Psoas muscle (tissue), 8 donors: ENCODE measurements around the gene NOXO1. TPM values are rescaled to one million over a fixed set of nuclear protein-coding genes. Genes with fewer than 3 reads are reported as not detected.

Source experiments
- ATAC-seq, 4 donors: fragments of 200-7000 bp; cut with Tn5 transposase; one replicate each; pipeline ENCODE4 v1.9.1; 2020; ENCODE audit warnings: moderate library complexity in 3 of 4, mild to moderate bottlenecking in 2 of 4
- DNase-seq, 2 donors: peaks; one replicate each; pipeline ENCODE4 v3.0.0-alpha.2; 2020
- H3K27ac ChIP-seq: fragments of 200-600 bp; one replicate; pipeline ENCODE4 v1.8.0; 2022
- H3K27me3 ChIP-seq, 3 donors: fragments of 200-600 bp in 1 of 3; one replicate each; pipeline versions ENCODE4 v1.6.1 to v1.8.0; 2013 to 2022; ENCODE audit warnings: low read length in 2 of 3, mild to moderate bottlenecking in 2 of 3, moderate library complexity in 1 of 3; ENCODE audit not compliant: insufficient read depth in 3 of 3
- H3K36me3 ChIP-seq, 2 donors: fragments of 200-600 bp in 1 of 2; one replicate each; pipeline versions ENCODE4 v1.6.1 to v1.8.0; 2013 to 2022; ENCODE audit warnings: low read depth in 1 of 2, mild to moderate bottlenecking in 1 of 2, moderate library complexity in 1 of 2; ENCODE audit not compliant: insufficient read depth in 1 of 2
- H3K4me1 ChIP-seq: fragments of 200-600 bp; one replicate; pipeline ENCODE4 v1.8.0; 2022
- H3K4me3 ChIP-seq: fragments of 200-600 bp; one replicate; pipeline ENCODE4 v1.8.0; 2022; ENCODE audit warnings: mild to moderate bottlenecking
- H3K9me3 ChIP-seq: fragments of 200-600 bp; one replicate; pipeline ENCODE4 v1.8.0; 2022
- WGBS, 3 donors: extraction: QIAGEN DNeasy Blood & Tissue Kit; methylation state at CpG; one replicate each; pipeline versions ENCODE4 v1.1.6 to v1.1.7; 2013; 5-methylcytosine and 5-hydroxymethylcytosine counted together
- intact Hi-C, 2 donors: fragments of 100-400 bp; cut with DNase I; formaldehyde crosslinking; loops; one replicate each; pipeline versions ENCODE4 v1.11.0 to v1.14.2; 2022
- polyA plus RNA-seq, 3 donors: library from polyadenylated mRNA; stranded (reverse); fragments of 200-250 nt; gene quantifications; one replicate each; pipeline ENCODE4 v1.2.3, GENCODE V29; 2013
- total RNA-seq, 4 donors: library from RNA; stranded (reverse); fragmentation: NEBNext Ultra II Directional in 2 of 4; extraction: Animal tissue kit (Norgen Biotek cat#: 25700) in 2 of 4; gene quantifications; one replicate each; pipeline versions ENCODE4 v1.2.1 to v1.2.4, GENCODE V29; 2021 to 2023
- TF ChIP-seq, protein P1 (sequence below): fragments of 200-600 bp; IDR thresholded peaks from one replicate; pipeline ENCODE4 v1.8.0; 2022; ENCODE audit warnings: antibody characterized with exemption
- donor health status: healthy with polysubstance abuse.
- donor health status: DM: no; HTN: no; CAD: no; lungs with moderate emphysema.
- donor health status: Bipolar disorder and iron deficiency.
- donor health status: healthy.
- donor health status: DM: yes; HTN: yes; CAD: no.
- donor health status: DM: no; HTN: no; CAD: no.
- donor health status: DM: no; HTN: no; CAD: no.
- donor health status: DM: yes; HTN: yes; CAD: no.

The NOXO1 gene
- total and polyA plus RNA-seq, 7 donors: 0.20 to 0.77 (median 0.33) TPM; not detected in 3

- Histone ChIP-seq H3K27me3 (no peaks in the 10 kb centered on the region), H3K36me3 (peaks cover 0 to 49% of the 10 kb centered on the region in 2 donors), H3K4me1 (peaks cover 54% of the 10 kb centered on the region), H3K27ac (peak overlapping the region; percentile 81), H3K9me3 (no peaks in the 10 kb centered on the region), H3K4me3 (no peak overlapping the region)
- intact Hi-C loops: no loop called here
- TF ChIP-seq, protein P1, sequence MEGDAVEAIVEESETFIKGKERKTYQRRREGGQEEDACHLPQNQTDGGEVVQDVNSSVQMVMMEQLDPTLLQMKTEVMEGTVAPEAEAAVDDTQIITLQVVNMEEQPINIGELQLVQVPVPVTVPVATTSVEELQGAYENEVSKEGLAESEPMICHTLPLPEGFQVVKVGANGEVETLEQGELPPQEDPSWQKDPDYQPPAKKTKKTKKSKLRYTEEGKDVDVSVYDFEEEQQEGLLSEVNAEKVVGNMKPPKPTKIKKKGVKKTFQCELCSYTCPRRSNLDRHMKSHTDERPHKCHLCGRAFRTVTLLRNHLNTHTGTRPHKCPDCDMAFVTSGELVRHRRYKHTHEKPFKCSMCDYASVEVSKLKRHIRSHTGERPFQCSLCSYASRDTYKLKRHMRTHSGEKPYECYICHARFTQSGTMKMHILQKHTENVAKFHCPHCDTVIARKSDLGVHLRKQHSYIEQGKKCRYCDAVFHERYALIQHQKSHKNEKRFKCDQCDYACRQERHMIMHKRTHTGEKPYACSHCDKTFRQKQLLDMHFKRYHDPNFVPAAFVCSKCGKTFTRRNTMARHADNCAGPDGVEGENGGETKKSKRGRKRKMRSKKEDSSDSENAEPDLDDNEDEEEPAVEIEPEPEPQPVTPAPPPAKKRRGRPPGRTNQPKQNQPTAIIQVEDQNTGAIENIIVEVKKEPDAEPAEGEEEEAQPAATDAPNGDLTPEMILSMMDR: no peak
- ATAC-seq (no peak), DNase-seq (peak in 1 of 2 donors; percentile 61)
- 53 to 66% (median 57%) methylated on average over 30 to 34 of the region's 34 CpGs for WGBS, 3 donors
These were observed 23.7 kb upstream of the NOXO1 start for GRCh38 chr16:2004795-2005517.

DNA sequence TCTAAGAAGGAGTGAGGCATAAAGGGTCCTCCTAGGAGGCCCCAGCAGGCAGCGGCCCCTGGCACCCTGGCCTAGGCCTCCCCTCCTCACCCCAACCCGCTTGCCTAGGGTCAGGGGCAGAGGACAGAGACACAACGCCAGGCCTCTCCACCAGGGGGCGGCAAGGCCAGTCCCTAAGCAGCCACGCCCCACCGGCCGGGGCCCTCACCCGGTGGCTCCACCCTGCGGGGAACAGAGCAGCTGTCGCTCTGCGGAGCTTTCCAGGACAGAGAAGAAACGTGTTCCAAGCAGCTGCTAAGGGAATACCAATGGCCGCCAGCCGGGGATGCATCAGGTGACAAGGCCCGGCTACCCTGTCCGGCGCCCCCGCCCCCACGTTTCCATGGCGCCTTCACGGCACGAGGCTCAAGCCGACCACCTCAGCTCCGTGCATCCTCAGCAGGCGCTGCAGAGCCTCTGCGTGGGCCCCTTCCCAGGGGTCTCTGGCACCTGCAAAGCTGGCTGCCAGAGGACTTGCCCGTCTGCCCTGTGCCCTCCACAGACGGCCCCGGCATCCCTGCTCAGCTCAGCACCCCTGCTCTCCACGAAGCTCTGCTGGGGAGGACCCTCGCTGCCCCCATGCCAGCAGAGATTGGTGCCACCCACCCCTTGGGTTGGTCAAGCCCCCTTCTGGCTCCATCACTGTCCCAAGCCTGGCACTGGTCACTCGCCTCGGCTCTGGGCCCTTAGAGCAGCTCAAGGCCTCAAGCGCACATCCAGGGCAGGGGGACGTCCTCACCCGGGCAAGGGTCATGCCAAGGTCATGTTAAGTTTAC, 22.8 kb upstream of the NOXO1 start:
- Histone ChIP-seq H3K27ac (peak overlapping the region; percentile 81), H3K36me3 (peaks cover 5 to 58% of the 10 kb centered on the region in 2 donors), H3K4me3 (peak overlapping the region; percentile 41), H3K9me3 (no peaks in the 10 kb centered on the region), H3K4me1 (peaks cover 54% of the 10 kb centered on the region), H3K27me3 (no peaks in the 10 kb centered on the region)
- DNase-seq (peak; percentile 94 to 98), ATAC-seq (peak; percentile 93 to 96 (median 95))
- WGBS, 3 donors: 11 to 20% (median 13%) methylated on average over 35 to 36 of the region's 36 CpGs
- intact Hi-C loops: no loop called here
- TF ChIP-seq, protein P1: peak; percentile 97

GRCh38 chr16:2003231-2003826, 22.1 kb upstream of the NOXO1 start:
- peaks cover 5 to 65% of the 10 kb centered on the region in 2 donors for H3K36me3 ChIP-seq
- peak in 1 of 2 donors; percentile 56 for DNase-seq
- peak overlapping the region; percentile 41 for H3K4me3 ChIP-seq
- TF ChIP-seq, protein P1: no peak
- H3K9me3 ChIP-seq: no peaks in the 10 kb centered on the region
- ATAC-seq: no peak
- intact Hi-C loops: no loop called here
- H3K4me1 ChIP-seq: peaks cover 51% of the 10 kb centered on the region
- 58 to 65% (median 62%) methylated on average over 8 of the region's 8 CpGs for WGBS, 3 donors
- H3K27me3 ChIP-seq: no peaks in the 10 kb centered on the region
- H3K27ac ChIP-seq: no peak overlapping the region

- WGBS, 3 donors: 77 to 82% (median 80%) methylated on average over 46 to 47 of the region's 47 CpGs
- ATAC-seq (no peak), DNase-seq (peak in 1 of 2 donors; percentile 54)
- H3K9me3 ChIP-seq: no peaks in the 10 kb centered on the region
- intact Hi-C loops: no loop called here
- H3K27me3 ChIP-seq: no peaks in the 10 kb centered on the region
- TF ChIP-seq, protein P1: no peak
- peaks cover 51% of the 10 kb centered on the region for H3K4me1 ChIP-seq
- no peak overlapping the region for H3K27ac ChIP-seq
- no peak overlapping the region for H3K4me3 ChIP-seq
- peaks cover 5 to 62% of the 10 kb centered on the region in 2 donors for H3K36me3 ChIP-seq
These were observed 21.3 kb upstream of the NOXO1 start for GRCh38 chr16:2002406-2003230.
